Suprapubic skin (tissue), 4 donors: ENCODE results near the gene FBLL1. TPM values are rescaled to one million over a fixed set of nuclear protein-coding genes. Genes with fewer than 3 reads are reported as not detected.

Experiments
- DNase-seq, 2 donors: peaks; one replicate each; pipeline ENCODE4 v3.0.0-alpha.2; 2019; ENCODE audit warnings: low spot score in 2 of 2
- H3K27ac ChIP-seq: fragments of 200-600 bp; sonication (generic); one replicate; pipeline ENCODE4 v1.5.1; 2019
- H3K27me3 ChIP-seq: fragments of 200-600 bp; sonication (generic); one replicate; pipeline ENCODE4 v1.5.1; 2019
- H3K36me3 ChIP-seq: fragments of 200-600 bp; sonication (generic); one replicate; pipeline ENCODE4 v1.5.1; 2019
- H3K4me1 ChIP-seq: fragments of 200-600 bp; sonication (generic); one replicate; pipeline ENCODE4 v1.5.1; 2019
- H3K4me3 ChIP-seq: fragments of 200-600 bp; sonication (generic); one replicate; pipeline ENCODE4 v1.5.1; 2019; ENCODE audit warnings: mild to moderate bottlenecking
- H3K9me3 ChIP-seq: fragments of 200-600 bp; sonication (generic); one replicate; pipeline ENCODE4 v1.5.1; 2019
- EP300 ChIP-seq: sonication (generic); formaldehyde crosslinking; IDR thresholded peaks from one replicate; pipeline ENCODE4 v1.6.1; 2017; ENCODE audit warnings: antibody characterized with exemption
- POLR2A ChIP-seq, 2 donors: fragments of 450-650 bp; IDR thresholded peaks; one replicate each; pipeline ENCODE4 v1.6.1; 2017; ENCODE audit warnings: antibody characterized with exemption in 2 of 2, mild to moderate bottlenecking in 2 of 2, moderate library complexity in 2 of 2
- POLR2AphosphoS5 ChIP-seq, 3 donors: sonication (generic); formaldehyde crosslinking; IDR thresholded peaks; one replicate each; pipeline ENCODE4 v1.6.1; 2017; ENCODE audit warnings: antibody characterized with exemption in 3 of 3
- WGBS: methylation state at CpG from one replicate; pipeline ENCODE4 v1.1.5; 2018; 5-methylcytosine and 5-hydroxymethylcytosine counted together
- total RNA-seq, 4 donors: library from RNA; depleted of rRNA; stranded (reverse); fragments of >200 nt; gene quantifications; one replicate each; pipeline ENCODE4 v1.1.0, GENCODE V29; 2016
- TF ChIP-seq, protein P1 (sequence below), 2 donors: fragments of 200-600 bp in 1 of 2; fragments of 450-650 bp in 1 of 2; sonication (generic) in 1 of 2; IDR thresholded peaks; one replicate each; pipeline ENCODE4 v1.5.1; 2016 to 2019; ENCODE audit warnings: antibody characterized with exemption in 2 of 2, mild to moderate bottlenecking in 1 of 2, moderate library complexity in 1 of 2

FBLL1 gene
- total RNA-seq, 4 donors from 2014 or later: 0.42 to 1.7 (median 1.3) TPM

DNA sequence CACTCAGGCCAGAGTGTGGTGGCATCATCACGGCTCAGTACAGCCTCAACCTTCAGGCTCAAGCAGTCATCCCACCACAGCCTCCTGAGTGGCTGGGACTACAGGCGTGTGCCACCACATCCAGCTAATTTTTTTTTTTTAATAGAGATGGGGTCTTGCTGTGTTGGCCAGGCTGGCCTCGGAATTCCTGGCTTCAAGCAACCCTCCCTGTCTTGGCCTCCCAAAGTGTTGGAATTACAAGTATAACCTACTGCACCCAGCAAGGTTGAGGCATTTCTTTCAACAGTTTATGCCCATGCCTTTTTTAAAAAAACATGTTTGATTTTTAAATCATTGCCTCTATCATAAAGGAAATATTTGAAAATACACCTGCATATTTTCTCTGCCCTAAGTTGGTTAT is 40.0 kb upstream of the FBLL1 start:
- WGBS: 94% methylated on average over 3 of the region's 3 CpGs
- Histone ChIP-seq H3K27ac (no peak overlapping the region), H3K9me3 (no peaks in the 10 kb centered on the region), H3K4me3 (no peak overlapping the region), H3K36me3 (peaks cover 58% of the 10 kb centered on the region), H3K27me3 (no peaks in the 10 kb centered on the region), H3K4me1 (peaks cover 12% of the 10 kb centered on the region)
- no peak for DNase-seq
- TF ChIP-seq POLR2AphosphoS5 (IDR thresholded peaks at IDR 0.05) (no peak), EP300 (no peak), POLR2A (IDR thresholded peaks at IDR 0.05) (no peak)
- TF ChIP-seq, protein P1, sequence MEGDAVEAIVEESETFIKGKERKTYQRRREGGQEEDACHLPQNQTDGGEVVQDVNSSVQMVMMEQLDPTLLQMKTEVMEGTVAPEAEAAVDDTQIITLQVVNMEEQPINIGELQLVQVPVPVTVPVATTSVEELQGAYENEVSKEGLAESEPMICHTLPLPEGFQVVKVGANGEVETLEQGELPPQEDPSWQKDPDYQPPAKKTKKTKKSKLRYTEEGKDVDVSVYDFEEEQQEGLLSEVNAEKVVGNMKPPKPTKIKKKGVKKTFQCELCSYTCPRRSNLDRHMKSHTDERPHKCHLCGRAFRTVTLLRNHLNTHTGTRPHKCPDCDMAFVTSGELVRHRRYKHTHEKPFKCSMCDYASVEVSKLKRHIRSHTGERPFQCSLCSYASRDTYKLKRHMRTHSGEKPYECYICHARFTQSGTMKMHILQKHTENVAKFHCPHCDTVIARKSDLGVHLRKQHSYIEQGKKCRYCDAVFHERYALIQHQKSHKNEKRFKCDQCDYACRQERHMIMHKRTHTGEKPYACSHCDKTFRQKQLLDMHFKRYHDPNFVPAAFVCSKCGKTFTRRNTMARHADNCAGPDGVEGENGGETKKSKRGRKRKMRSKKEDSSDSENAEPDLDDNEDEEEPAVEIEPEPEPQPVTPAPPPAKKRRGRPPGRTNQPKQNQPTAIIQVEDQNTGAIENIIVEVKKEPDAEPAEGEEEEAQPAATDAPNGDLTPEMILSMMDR (IDR thresholded peaks at IDR 0.05): no peak

DNA sequence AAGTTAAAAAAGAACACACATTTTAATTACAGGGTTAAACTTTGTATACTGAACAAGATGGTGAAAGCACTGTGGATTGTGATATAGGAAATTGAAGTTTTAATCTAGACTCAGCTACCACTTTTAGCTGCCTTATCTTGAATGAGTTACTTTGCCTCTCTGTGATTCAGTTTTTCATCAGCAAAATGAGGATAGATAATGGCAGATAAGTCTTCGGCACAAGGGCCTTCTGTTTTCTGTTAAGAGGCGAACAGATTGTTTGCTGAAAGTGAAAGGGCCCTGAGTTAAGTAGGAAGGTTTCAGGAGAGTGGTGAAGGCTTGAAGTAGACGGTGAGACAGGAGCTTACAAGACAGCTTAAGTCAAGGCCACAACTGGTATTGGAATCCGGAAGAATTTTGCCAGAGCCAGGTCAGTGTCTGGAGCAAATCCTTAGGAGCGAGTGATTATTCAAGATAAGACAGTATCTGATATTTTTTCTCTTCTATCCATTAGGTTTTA is 35.0 kb upstream of the FBLL1 start:
- 92% methylated on average over 5 of the region's 5 CpGs for WGBS
- peaks cover 96% of the 10 kb centered on the region for H3K36me3 ChIP-seq

DNA sequence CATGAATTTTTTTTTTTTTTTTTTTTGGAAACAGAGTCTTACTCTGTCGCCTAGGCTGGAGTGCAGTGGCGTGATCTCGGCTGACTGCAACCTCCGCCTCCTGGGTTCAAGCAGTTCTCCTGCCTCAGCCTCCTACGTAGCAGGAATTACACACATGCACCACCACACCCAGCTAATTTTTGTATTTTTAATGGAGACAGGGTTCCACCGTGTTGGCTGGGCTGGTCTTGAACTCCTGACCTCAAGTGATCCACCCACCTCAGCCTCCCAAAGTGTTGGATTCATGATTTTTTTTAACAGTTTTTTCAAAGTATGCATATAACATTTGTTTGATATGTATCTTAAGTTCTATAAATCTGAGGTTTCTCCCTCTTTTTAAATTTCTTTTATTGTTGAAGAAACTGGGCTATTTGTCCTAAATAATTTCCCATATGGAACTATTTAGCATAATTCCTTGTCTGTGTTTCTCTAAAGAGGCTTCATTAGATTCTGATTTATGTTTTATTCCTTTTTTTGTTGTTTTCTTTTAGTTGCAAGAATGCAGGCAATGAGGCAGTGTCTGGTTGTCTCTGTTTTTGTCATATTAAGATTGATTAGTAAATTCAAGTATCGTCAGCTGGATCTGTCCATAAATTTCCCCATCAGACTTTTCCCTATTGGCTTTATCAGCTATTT is 26.4 kb upstream of the FBLL1 start:
- no peaks in the 10 kb centered on the region for H3K9me3 ChIP-seq
- 81% methylated on average over 7 of the region's 7 CpGs for WGBS
- DNase-seq: no peak
- H3K27ac ChIP-seq: no peak overlapping the region
- no peak overlapping the region for H3K4me3 ChIP-seq
- no peaks in the 10 kb centered on the region for H3K27me3 ChIP-seq
- H3K4me1 ChIP-seq: no peaks in the 10 kb centered on the region
- peaks cover 91% of the 10 kb centered on the region for H3K36me3 ChIP-seq
- TF ChIP-seq, protein P1 (IDR thresholded peaks at IDR 0.05): no peak
- TF ChIP-seq POLR2A (IDR thresholded peaks at IDR 0.05): no peak
- TF ChIP-seq POLR2AphosphoS5 (IDR thresholded peaks at IDR 0.05): no peak
- TF ChIP-seq EP300: no peak

More for the DNA sequence above, 35.0 kb upstream of the FBLL1 start:
- Histone ChIP-seq H3K27me3 (no peaks in the 10 kb centered on the region), H3K9me3 (no peaks in the 10 kb centered on the region), H3K4me3 (no peak overlapping the region), H3K27ac (no peak overlapping the region), H3K4me1 (no peaks in the 10 kb centered on the region)
- DNase-seq: no peak
- TF ChIP-seq, protein P1 (IDR thresholded peaks at IDR 0.05): no peak

DNA sequence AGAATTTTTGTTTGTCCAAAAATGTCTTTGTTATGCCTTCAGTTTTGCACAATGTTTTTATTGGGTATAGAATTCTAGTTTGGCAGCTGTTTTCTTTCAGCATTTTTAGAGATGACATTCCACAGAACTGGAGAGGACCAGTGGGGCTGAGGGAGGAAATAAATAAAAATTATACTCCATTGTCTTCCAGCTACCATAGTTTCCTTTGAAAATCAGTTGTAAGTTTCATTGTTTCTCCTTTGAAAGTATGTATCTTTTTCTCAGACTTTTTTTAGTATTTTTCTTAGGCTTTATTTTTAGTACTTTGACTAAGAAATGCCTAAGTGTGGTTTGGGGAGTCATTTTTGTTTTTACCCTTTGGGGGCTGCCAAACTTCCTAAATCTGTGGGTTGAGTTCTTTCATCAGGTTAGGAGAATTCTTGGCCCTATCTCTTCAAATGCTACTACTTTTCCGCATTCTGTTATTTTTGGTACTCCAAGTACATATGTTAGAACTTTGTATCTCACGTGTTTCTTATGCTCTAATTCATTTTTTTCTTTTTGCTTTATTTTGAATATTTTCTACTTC is 15.2 kb upstream of the FBLL1 start:
- 97% methylated on average over 2 of the region's 2 CpGs for WGBS
- TF ChIP-seq EP300: no peak
- TF ChIP-seq POLR2A (IDR thresholded peaks at IDR 0.05): no peak
- no peak for TF ChIP-seq POLR2AphosphoS5 (IDR thresholded peaks at IDR 0.05)
- TF ChIP-seq, protein P1 (IDR thresholded peaks at IDR 0.05): no peak
- H3K36me3 ChIP-seq: peaks cover 96% of the 10 kb centered on the region

DNA sequence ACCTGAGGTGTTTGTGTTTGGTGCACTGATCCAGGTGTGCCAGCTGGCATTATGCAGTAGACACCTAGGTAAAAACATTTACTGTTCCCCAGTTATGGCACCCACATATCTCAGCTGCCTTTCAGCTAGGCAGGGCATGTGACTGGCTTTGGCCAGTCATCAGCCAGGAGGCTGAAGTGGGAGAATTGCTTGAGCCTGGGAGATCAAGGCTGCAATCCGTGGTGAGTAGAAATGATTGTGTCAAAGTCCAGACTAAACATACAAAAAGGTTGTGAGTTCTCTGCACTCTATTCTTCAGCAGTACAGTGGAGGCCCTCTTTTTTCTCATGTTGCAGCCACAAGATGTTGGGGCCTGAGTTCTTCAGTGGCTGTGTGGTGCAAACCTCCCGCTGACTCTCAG is 3.2 kb upstream of the FBLL1 start:
- 93% methylated on average over 2 of the region's 2 CpGs for WGBS
- no peak overlapping the region for H3K27ac ChIP-seq
- H3K36me3 ChIP-seq: no peaks in the 10 kb centered on the region
- H3K4me3 ChIP-seq: no peak overlapping the region
- H3K4me1 ChIP-seq: peaks cover 11% of the 10 kb centered on the region
- no peak for DNase-seq
- peaks cover 22% of the 10 kb centered on the region for H3K27me3 ChIP-seq
- H3K9me3 ChIP-seq: no peaks in the 10 kb centered on the region
- no peak for TF ChIP-seq POLR2A (IDR thresholded peaks at IDR 0.05)
- TF ChIP-seq POLR2AphosphoS5 (IDR thresholded peaks at IDR 0.05): no peak
- no peak for TF ChIP-seq EP300

More for the DNA sequence above, 15.2 kb upstream of the FBLL1 start:
- H3K27ac ChIP-seq: no peak overlapping the region
- H3K4me3 ChIP-seq: no peak overlapping the region
- DNase-seq: no peak
- no peaks in the 10 kb centered on the region for H3K4me1 ChIP-seq
- peaks cover 9% of the 10 kb centered on the region for H3K9me3 ChIP-seq
- no peaks in the 10 kb centered on the region for H3K27me3 ChIP-seq
